Right lung (tissue), 5 donors: ENCODE data around the gene BOK. TPM values are rescaled to one million over a fixed set of nuclear protein-coding genes. Genes with fewer than 3 reads are reported as not detected.
A peak's percentile ranks its signal among the peaks of the same experiment; 100 is the strongest.

Experiments used
- DNase-seq, 2 donors: peaks; one replicate each; pipeline ENCODE4 v3.0.0-alpha.2; 2013
- polyA plus RNA-seq, 5 donors: library from polyadenylated mRNA; unstranded; fragments of 120-200 nt; gene quantifications; one replicate each; pipeline versions ENCODE4 v1.2.1 to v1.2.3, GENCODE V29; 2013; ENCODE audit warnings: inconsistent platforms in 1 of 5, low replicate concordance in 1 of 5; ENCODE audit not compliant: insufficient read length in 5 of 5, insufficient read depth in 1 of 5

Gene BOK
- polyA plus RNA-seq, 5 donors, result 14.8 to 35.3 (median 21.5) TPM

DNA sequence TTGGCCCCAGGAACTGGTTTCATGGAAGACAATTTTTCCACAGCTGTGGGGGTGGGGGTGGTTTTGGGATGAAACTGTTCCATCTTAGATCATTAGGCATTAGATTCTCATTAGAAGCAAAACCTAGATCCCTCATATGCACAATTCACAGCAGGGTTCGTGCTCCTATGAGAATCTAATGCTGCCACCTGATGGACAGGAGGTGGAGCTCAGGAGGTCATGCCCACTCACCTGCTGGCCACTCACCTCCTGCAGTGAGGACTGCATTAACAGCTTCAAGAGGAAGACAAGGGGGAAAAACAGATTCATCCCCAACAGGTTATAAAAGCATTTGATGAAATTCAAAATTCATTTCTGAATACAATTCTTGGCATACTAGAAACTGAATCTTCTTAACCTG is 39.9 kb downstream of the BOK start:
- no peak for DNase-seq

DNA sequence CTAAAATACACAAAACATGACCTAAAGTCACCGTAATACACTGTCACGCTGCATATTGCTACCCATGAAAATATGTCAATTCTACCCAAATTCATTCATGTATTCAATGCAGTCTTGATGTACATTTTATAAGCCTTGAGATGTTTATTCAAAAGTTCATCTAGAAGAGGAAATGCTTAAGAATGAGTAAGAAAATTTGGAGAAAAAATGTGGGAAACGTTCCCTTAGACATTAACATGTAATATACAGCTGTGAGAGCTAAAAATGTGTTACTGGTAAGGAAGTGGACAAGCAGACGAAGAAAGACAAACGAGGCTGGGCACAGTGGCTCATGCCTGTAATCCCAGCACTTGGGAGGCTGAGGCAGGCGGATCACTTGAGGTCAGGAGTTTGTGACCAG is 41.1 kb downstream of the BOK start:
- no peak for DNase-seq

DNA sequence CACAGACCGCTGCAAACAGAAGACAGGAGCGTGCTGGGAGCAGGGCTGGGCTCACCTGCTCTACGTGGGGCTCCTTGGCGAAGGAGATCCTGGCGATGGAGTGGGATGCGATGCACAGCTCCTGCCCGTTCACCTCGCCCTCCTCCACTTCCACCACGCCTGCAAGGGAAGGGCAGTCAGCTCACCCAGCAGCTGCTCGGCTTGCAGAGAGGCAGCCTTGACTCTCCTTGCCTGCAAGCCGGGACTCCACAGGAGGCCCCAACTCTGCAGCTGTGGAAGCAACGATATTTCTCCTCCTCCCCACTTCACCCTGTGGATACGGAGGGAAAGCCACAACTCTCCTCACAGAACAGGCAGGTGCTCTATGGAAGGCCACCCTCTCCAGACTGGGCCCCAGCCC is 43.3 kb downstream of the BOK start:
- DNase-seq, result no peak

DNA sequence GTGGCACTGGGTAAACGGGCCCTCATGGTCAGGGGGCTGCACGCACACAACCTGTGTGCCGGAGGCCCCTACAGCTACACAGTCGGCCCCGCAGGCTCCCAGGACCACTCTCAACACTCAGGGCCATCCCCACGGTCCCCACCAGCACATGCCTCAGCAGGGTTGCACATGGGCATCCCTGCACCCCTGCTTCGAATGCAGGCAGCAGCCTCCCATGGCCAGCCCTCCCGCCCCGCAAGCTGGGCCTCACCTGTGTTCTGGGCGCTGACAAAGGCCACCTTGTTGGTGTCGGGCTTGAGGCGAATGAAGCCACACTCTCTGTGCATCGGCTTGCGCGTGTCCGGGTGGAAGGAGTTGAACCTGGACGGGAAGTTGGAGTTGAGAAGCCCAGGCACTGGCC is 44.2 kb downstream of the BOK start:
- no peak for DNase-seq

DNA sequence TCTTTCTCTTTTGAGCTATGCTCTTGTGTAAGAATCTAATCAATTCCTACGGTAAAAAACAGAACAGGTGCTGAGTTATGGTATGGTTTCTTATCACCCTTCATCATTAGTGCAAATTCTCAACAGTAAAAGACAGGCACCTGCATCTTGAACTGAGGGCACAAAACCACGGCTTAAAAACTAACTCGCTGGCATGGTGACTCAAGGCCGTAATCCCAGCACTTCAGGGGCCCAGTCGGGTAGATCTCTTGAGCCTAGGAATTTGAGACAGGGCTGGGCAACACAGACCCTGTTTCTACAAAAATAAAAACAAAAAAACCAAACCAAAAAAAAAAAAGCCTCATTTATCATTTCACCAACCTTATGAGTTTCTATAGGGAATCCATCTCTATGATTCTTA is 45.1 kb downstream of the BOK start:
- DNase-seq, result no peak

DNA sequence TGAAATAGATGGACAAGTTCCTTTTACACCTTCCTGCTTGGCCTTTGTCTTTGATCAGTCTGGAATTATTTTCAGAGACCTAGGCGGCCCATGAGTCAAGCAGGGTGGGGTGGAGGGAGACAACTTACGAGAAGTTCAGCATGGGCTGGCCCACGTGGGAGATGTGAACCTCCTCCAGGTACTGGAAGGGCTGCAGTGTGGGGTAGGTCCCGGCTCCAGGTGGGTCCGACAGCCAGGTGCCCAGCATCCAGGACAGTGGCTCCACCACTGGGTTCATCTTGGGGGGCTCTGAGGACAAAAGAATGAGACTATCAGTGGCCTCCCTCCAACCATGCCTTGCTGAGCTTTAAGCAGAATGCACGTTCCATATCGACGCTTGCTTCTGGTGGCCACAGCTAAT is 47.6 kb downstream of the BOK start:
- DNase-seq, result no peak

DNA sequence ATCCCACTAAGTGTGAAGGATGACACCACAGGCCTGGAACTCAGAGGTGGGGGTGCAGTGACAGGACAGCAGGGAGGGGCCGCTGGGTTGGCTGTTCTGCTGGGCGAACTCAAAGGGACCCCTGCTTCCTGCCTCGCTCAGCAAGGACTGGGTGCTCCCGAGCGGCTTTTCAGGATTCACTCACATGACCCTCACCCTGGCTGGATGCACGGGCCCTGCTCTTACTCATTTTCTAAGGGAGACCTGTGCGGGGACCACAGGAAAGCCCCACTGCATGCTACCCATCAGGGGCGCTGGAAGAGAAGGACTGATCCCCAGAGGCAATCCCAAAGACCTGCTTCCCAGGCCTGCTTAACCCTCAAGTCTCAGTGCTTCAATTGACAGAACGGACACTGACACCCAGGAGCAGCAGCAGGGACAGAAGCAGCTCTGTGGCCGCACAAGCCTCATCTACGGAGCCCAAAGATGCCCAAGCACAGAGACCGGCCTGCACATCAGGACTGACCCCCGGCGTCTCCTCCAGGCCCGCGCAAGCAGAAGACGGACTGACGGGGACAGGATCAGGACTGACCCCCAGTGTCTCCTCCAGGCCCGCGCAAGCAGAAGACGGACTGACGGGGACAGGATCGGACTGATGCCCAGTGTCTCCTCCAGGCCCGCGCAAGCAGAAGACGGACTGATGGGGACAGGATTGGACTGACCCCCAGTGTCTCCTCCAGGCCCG is 48.8 kb downstream of the BOK start:
- no peak for DNase-seq

DNA sequence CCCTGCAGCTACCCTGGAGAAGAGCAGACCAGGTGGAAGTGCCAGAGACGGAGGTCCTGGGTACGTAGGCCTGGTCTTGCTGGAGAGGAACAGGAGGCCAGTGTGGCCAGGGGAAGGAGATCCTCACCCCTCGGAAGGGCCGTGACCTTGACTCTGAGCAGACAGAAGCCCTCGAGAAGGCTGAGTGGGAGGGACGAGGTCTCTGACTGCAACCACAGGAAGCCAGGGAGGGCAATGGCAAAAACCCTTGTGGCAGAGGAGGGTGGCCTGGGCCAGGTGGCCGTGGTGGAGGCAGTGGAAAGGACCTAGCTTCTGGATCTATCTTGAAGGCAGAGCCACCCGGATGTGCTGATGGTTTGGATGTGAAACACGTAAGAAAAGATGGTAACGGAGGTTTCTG is 50.3 kb downstream of the BOK start:
- no peak for DNase-seq

DNA sequence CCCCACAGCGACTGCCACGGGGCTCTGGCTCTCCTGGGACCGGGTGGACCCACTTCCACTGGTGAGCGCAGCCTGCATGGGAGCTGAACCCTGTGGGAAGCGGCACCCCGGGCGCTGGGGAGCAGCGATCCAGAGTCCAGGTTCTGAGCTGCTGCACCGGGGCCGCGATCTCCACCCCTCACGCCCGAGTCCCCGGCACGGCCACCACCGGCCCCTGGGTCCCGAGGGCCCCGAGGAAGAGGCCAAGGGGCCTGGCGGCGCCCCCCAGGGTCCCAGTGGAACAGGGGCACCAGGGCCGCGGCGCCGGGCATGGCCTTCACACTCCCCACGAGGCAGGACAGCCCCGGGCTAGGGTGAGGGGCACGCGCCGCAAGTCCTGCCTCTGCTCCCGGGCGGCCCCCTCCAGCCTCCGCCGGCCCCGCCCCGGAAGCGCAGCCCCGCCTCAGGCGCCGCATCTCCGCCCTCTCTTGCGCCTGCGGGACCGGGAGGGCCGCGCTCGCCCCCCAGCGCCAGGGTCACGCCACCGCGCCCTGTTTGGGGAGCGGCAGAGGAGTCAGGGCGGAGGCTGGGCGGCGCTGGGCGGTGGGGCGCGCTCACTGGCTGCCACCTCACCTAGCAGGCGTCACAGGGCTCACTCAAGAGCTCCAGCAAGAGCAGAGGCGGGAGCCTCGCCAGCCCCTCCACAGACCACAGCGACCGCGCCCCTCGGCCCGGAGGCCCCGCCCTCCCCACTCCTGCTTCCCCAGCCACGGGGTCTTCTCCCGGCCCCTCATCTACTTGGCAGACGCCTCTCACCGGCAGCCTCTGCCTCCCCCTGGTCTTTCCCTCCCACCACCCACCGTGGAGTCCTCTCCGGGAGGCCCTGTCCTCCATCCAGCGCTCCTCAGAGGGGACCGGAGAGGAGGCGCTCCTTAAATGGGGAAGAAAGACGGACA is 51.6 kb downstream of the BOK start:
- DNase-seq, result peak; percentile 80

DNA sequence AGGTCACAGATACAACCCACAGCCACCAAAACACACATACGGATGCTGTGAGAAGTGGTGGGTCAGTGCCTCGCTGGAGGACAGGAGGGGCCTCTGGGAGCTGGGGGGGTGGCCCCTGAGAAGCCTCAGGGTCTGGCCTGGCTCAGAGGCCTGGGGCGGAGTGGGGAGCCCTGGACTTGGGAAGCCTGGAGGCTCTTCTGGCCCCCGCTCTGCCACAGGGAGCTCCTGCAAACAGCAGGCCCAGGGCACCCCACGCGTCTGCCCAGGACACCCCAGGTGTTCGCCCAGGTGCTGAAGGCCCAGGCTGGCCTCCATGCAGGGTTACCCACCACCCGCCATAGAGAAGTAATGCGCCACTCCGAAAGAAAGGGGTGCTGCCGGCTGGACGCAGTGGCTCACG is 52.5 kb downstream of the BOK start:
- DNase-seq, result no peak

DNA sequence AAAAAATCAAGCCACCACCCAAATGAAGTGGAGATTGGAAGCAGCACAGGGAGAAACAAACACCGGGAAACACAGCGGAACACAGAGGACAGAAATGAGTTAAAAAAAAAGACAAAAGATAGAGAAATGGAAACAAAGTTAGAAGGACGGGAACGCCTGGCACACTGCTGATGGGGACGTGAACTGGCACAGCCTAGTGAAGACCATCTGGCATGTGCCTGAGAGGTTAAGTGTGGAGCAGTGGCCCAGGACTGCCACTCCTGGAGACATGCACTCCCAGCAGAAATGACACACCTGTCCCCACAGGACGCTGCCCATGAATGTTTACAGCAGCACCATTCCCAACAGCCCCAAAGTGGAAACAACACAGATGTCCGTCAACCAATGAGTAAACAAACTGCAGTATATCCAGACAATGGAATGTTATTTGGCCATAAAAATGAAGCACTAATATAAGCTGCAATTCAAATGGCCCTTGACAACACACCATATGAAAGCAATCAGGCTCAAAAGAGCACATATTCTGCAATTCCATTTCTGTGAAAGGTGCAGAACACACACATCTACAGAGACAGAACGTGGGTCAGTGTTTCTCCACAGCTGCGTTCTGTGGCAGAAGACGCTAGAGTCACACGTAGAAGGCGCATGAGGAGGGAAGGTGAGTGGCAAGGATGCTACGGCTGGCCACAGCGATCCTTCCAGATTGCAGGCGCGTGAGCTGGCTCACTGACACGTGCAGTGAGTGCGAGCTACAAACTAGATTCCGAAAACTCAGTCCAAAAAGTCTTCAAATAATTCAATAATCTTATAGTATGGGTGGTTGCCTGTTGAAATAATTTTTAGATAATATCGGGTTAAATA is 53.8 kb downstream of the BOK start:
- peak in 1 of 2 donors; percentile 40 for DNase-seq

DNA sequence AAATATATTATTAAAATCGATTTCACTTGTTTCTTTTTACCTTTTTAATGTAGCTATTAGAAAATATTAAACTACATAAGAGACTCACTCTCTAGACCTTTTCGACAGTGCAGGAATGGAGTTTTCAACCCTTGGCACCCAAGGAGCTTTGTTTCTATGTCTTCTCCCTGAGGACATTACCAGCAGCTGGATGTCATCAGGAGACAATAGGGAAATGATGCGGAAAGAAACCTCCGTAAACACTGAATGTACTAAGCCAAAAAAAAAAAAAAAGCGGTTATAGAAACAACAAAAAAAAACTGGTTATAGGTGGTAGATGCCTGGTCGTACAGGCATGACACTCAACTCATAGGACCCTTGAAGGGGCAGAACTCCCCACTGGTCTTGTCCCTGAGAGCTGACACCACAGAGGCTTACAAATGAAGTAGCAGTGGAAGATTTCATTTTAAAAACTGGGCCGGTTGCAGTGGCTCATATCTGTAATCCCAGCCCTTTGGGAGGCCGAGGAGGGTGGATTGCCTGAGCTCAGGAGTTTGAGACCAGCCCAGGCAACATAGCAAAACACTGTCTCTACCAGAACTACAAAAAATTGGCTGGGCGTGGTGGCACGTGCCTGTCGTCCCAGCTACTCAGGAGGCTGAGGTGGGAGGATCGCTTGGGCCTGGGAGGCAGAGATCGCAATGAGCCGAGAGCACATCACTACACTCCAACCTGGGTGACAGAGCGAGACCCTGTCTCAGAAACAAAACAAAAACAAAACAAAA is 54.7 kb downstream of the BOK start:
- peak; percentile 64 to 76 for DNase-seq

DNA sequence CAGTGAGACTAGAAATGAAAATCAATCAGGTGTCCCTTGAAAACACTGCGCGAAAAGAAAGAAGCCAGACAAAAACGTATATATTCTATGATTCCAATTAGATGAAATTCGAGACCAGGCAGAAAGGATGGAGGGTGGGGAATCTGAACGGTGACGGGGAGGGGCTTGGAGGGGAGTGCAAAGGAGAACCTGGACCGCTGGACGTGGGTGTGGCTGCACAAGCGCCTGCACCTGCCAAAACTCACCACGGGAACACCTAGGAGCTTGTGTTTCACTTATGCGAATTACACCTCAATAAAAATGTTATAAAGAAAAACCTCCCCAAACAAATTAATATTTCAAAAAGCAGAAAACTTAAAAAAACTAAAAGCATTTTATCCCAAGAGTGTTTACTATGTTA is 56.5 kb downstream of the BOK start:
- DNase-seq, result no peak

DNA sequence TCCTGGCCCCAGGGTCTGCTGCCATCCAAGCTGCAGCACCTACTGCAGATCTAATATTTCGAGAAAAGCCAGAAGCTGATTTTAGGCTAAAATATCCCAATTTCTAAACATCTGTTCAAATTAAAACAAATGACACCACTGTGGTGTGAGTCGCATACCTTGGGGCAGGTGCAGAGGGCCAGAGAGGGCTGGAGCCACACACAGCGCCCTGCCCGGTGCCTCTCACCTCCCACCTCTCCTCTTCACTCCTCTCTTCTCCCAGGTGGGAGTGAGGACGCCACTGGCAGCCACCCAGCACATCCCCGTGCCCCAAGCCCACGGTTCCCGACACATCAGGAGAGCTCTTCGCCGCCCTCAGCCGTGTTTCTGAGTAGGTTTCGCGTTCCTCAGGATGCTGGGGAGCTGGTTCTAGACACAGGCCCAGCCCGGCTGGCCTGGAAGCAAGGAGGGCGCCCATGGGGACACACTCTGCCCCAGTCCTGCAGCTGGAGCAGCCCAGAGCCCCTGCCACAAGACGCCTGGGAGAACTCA is 57.0 kb downstream of the BOK start:
- DNase-seq, result no peak

DNA sequence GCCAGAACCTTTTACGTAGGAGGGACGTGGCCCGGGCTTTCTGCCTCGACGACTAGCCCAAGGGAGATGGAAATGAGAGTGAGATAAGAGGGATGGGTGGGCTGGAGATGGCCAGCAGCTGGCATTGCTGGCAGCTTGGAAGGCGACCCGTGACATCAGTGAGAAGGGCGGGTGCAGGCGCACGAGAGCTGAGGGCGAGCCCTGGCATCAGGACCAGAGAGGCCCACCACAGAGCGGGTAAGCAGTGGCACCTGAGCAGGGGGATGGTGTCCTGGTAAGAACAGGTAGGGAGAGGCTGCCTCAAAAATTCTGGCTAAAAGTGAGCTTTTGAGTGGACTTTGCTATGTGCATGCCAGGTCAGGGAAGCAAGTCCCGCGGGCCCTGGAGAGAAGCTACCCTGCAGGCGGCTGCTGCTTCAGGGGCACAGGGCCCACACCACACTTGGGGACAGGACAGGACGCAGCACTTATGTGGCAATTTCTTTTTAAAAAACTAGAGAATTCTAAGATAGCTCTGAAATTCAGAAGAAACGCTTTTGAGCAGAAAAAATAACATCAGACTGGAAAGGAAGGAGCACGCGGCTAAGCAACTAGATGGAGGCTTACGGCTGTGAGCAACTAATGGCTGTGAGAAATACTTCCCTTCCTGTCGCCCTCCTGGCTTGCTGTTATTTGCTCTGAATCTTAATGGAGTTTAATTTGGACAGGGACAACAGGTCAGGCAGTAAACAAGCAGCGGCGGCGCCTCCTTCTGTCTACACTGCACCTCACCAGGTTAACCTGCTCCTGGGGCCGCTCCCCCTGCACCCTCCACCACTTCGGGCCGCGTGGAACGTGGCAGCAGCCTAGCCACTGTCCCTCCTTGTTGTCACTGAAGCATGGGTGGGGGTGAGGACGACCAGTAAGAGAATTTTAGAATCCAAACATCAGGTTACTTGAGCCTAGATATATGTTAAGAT is 57.9 kb downstream of the BOK start:
- no peak for DNase-seq

DNA sequence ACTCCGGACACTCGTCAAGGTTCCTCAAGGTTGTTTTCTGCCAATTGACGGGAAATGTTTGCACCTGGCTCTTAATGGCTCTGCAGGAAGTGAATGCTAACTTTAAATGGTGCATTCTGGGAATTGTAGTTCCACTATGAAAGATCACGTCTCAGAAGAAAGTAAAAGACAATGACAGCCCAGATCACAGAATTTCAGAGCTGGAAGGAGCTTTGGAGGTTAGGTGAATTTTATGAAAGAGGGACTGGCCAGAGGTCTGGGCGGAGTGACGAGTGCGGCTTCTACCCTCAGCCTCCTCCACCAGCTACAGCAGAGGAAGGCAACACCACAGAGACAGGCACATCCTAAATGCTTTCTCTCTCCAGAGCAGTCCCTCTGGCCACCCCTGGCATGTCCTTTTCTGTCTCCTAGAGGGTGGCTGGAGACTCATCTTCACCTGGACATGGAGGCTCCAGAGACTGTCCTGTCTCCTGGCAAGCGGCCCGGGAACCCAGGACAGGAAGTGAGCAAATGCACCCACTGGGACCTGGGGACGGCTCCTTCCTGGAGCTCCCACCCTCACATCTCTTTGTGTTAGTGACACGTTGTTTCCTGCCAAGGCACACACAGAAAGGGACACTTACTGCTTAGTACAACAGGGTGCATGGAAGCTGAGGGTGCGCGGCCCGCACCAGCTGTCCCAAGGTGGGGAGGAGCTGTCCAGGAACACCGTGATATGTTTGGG is 59.0 kb downstream of the BOK start:
- DNase-seq, result no peak

DNA sequence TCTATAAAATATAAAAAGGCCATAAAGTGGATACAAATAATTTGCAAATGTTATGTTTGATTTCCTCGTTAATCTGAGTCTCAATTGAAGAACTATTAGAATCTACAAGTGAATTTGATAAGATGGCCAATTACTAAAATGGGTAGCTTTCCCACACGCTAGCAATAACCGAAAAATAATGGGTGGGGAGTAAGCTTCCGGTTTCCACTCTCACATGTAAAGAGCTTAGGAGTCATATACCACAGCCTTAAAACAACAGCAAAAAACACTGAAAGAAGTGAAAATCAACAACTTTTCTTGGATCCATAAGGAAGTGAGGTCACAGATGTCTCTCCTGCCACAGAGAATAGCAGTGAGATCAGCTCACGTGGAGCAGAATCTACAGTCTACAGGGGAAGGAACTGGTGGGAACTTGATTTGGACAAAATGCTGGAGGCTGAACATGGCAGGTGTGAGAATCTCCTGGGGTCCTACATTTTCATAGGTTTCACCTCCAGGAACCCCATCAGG is 59.8 kb downstream of the BOK start:
- DNase-seq, result no peak

DNA sequence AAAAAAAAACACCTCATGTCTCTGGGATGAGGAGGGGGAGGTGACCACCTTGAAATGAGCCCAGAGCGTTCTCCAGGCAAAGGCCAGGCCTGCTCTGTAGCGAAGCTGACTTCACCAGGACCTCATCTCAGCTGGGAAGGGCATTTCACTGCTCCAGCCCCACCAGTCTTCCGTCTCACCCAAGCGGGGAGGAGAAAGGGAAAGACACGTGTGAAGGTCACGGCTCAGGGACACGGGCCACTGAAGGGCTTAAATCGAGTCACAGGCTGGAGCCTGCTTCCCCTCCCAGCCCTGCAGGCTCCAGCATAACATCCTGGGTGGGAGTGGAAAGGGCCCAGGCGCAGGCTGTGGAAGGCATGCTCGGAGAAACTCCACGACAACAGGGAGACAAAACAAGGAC is 60.3 kb downstream of the BOK start:
- DNase-seq, result no peak
